ENCODE results near the gene CHERP. TPM values are rescaled to one million over a fixed set of nuclear protein-coding genes. Genes with fewer than 3 reads are reported as not detected.

The CHERP gene
- total and polyA plus RNA-seq, 2 experiments from 2014 or later, result 31.6 to 41.2 TPM

- ATAC-seq (no peak), DNase-seq (ENCODE audit: low spot score) (no peak)
- H3K79me2 ChIP-seq (replicated peaks; ENCODE audit: insufficient read depth), result peaks cover 73% of the 10 kb centered on the region
- H3F3A ChIP-seq (replicated peaks; ENCODE audit: low read depth), result peaks cover 6% of the 10 kb centered on the region; the same call in 1 of the 2 replicates
- H3K4me3 ChIP-seq, result no peak overlapping the region
- no peak overlapping the region for H2AFZ ChIP-seq
- H3K4me1 ChIP-seq (ENCODE audit: insufficient read depth), result peaks cover 12% of the 10 kb centered on the region
- H3K27ac ChIP-seq (ENCODE audit: low read depth), result no peak overlapping the region
- no peak overlapping the region for H3K4me3 Mint-ChIP-seq
- no peaks in the 10 kb centered on the region for H3K27me3 ChIP-seq (ENCODE audit: insufficient read depth)
- no peaks in the 10 kb centered on the region for H3K27me3 Mint-ChIP-seq (ENCODE audit: insufficient read depth, low read depth, poor library complexity)
- H4K20me1 ChIP-seq (replicated peaks; ENCODE audit: insufficient read depth), result peaks cover 25% of the 10 kb centered on the region
- H3K9me3 Mint-ChIP-seq, result no peaks in the 10 kb centered on the region
- H3K4me1 Mint-ChIP-seq, result peaks cover 15% of the 10 kb centered on the region
- H3K36me3 Mint-ChIP-seq (ENCODE audit: low read depth), result peaks cover 16% of the 10 kb centered on the region
- H3K4me2 ChIP-seq, result no peak overlapping the region
- TF ChIP-seq POLR2AphosphoS5 (IDR thresholded peaks at IDR 0.05; ENCODE audit: low read depth) (no peak), ZNF462 (CRISPR knock-in tag; IDR thresholded peaks at IDR 0.05) (no peak), NANOG (IDR thresholded peaks at IDR 0.05; ENCODE audit: borderline replicate concordance) (no peak), EZH2phosphoT487 (IDR thresholded peaks at IDR 0.05; ENCODE audit: unreplicated experiment) (no peak), CTCF (conservative IDR thresholded peaks at IDR 0.05; ENCODE audit: low read depth in 2 of 2) (no peak), ZNF331 (CRISPR knock-in tag; IDR thresholded peaks at IDR 0.05; ENCODE audit: low read depth) (no peak), ZNF114 (CRISPR knock-in tag; IDR thresholded peaks at IDR 0.05) (no peak), CREB1 (CRISPR knock-in tag; IDR thresholded peaks at IDR 0.05; ENCODE audit: low read depth) (no peak), STAT1 (IDR thresholded peaks at IDR 0.05; ENCODE audit: unreplicated experiment) (no peak), EZH2 (IDR thresholded peaks at IDR 0.05; ENCODE audit: low read depth, unreplicated experiment) (no peak), ETS1 (IDR thresholded peaks at IDR 0.05) (no peak), JUNB (IDR thresholded peaks at IDR 0.05; ENCODE audit: unreplicated experiment) (no peak)
- no peaks in the 10 kb centered on the region for H3K9me2 ChIP-seq (ENCODE audit: insufficient read depth)
- H3K27ac Mint-ChIP-seq, result no peak overlapping the region
- H3K36me3 ChIP-seq (ENCODE audit: insufficient read depth), result peaks cover 4% of the 10 kb centered on the region; the same call in 1 of the 2 replicates
These were observed 37.1 kb upstream of the CHERP start for GRCh38 chr19:16579381-16579780.

Data from GM23338 (cell line).